Measurements from ENCODE around the gene OR52E8. TPM values are rescaled to one million over a fixed set of nuclear protein-coding genes. Genes with fewer than 3 reads are reported as not detected.

OR52E8 gene
- total RNA-seq, 1 donor from 2014 or later, result not detected

DNA sequence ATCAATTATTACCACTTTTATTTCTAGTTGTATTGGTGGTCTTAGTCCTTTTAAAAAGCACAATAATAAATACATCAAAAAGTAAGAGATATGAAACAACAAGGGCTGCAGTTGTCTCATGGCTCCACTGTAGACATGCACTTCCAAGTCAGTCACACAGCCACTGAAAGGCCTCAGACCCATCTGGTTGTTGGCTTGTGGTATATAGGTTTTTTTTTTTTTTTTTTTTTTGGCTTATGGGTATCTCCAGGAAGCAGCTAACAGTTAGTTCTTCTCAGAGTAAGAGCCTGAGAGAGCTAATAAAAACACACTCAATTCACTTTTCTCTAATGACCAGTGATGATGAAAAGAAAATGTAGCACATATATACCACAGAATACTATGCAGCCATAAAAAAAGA is 9.8 kb downstream of the OR52E8 start:
- DNase-seq (no peak), ATAC-seq (no peak)
- TF ChIP-seq, protein P1, sequence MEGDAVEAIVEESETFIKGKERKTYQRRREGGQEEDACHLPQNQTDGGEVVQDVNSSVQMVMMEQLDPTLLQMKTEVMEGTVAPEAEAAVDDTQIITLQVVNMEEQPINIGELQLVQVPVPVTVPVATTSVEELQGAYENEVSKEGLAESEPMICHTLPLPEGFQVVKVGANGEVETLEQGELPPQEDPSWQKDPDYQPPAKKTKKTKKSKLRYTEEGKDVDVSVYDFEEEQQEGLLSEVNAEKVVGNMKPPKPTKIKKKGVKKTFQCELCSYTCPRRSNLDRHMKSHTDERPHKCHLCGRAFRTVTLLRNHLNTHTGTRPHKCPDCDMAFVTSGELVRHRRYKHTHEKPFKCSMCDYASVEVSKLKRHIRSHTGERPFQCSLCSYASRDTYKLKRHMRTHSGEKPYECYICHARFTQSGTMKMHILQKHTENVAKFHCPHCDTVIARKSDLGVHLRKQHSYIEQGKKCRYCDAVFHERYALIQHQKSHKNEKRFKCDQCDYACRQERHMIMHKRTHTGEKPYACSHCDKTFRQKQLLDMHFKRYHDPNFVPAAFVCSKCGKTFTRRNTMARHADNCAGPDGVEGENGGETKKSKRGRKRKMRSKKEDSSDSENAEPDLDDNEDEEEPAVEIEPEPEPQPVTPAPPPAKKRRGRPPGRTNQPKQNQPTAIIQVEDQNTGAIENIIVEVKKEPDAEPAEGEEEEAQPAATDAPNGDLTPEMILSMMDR (IDR thresholded peaks at IDR 0.05), result no peak
- no peaks in the 10 kb centered on the region for H3K36me3 ChIP-seq
- H3K4me1 ChIP-seq, result no peaks in the 10 kb centered on the region
- no peaks in the 10 kb centered on the region for H3K9me3 ChIP-seq
- no peaks in the 10 kb centered on the region for H3K27me3 ChIP-seq (ENCODE audit: low read depth)
- intact Hi-C loops (cut with DNase I), result no loop called here
- no peak overlapping the region for H3K4me3 ChIP-seq
- no peak overlapping the region for H3K27ac ChIP-seq

DNA sequence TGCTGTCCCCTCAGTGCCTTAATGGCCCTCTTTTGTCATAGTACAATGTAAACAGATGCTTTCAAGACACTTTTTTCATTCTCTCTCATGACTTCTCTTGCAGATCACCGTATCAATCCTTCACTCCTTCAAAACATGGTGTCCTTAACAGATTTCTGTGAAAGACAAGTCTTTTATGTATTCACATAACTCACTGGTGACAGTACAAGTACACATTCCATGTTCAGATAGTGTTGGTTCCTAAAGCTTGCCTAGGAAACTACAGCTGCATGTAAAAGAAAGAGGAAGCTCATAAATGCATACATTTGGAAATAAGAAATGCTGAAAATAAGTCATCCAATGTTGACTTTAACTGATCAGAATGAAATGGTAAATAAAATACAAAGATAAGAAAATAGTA is 10.8 kb downstream of the OR52E8 start:
- no peak for DNase-seq
- Histone ChIP-seq H3K4me1 (no peaks in the 10 kb centered on the region), H3K36me3 (no peaks in the 10 kb centered on the region), H3K9me3 (no peaks in the 10 kb centered on the region), H3K4me3 (no peak overlapping the region), H3K27me3 (ENCODE audit: low read depth) (no peaks in the 10 kb centered on the region), H3K27ac (no peak overlapping the region)
- ATAC-seq, result no peak
- intact Hi-C loops (cut with DNase I), result no loop called here
- TF ChIP-seq, protein P1 (IDR thresholded peaks at IDR 0.05), result no peak

DNA sequence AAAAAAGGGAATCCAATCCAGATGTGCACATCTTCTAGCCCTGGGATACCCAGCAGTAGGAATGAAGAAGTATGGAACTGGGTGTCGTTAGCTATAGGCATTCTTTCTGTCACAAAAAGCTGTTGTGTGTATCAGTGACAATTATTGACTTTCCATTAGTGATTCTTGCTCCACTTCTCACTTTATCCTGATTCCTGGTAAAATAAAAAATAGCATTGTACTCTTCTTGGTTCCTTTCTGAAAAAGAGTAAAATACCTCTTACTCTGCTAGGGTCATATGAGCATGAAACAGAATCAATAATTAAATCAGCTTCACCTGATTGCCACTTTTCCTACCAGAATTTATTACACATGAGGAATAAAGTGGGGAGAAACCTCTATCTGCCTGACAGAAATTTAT is 15.7 kb downstream of the OR52E8 start, which contains the start of gene OR52E6:
Gene OR52E6, minus strand, starts transcription at position 101 of the 400 bp plus-strand sequence. Its CDS starts 0 bp downstream, at position 101.
- TF ChIP-seq, protein P1 (IDR thresholded peaks at IDR 0.05), result no peak
- intact Hi-C loops (cut with DNase I), result no loop called here
- DNase-seq (no peak), ATAC-seq (no peak)
- Histone ChIP-seq H3K36me3 (no peaks in the 10 kb centered on the region), H3K27me3 (ENCODE audit: low read depth) (no peaks in the 10 kb centered on the region), H3K4me3 (no peak within 1 kb of the TSS), H3K9me3 (no peaks in the 10 kb centered on the region), H3K27ac (no peak within 1 kb of the TSS), H3K4me1 (no peaks in the 10 kb centered on the region)

DNA sequence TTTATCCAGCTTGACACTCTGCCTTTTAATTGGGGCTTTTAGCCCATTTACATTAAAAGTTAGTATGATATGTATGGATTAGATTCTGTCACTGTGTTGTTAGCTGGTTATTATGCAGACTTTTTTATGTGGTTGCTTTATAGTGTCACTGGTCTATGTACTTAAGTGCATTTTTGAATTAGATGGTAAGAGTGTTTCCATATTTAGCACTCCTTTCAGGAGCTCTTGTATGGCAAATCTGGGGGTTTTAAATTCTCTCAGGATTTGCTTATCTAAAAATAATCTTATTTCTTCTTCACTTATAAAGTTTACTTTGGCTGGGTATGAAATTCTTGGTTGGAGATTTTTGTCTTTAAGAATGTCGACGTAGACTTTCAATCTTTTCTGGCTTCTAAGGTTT is 19.8 kb downstream of the OR52E8 start:
- no peaks in the 10 kb centered on the region for H3K36me3 ChIP-seq
- H3K4me3 ChIP-seq, result no peak overlapping the region
- no peaks in the 10 kb centered on the region for H3K27me3 ChIP-seq (ENCODE audit: low read depth)
- ATAC-seq (peak in 1 of 2 donors; percentile 68), DNase-seq (no peak)
- H3K27ac ChIP-seq, result no peak overlapping the region
- no peaks in the 10 kb centered on the region for H3K4me1 ChIP-seq
- H3K9me3 ChIP-seq, result no peaks in the 10 kb centered on the region
- intact Hi-C loops (cut with DNase I), result no loop called here
- TF ChIP-seq, protein P1 (IDR thresholded peaks at IDR 0.05), result no peak

DNA sequence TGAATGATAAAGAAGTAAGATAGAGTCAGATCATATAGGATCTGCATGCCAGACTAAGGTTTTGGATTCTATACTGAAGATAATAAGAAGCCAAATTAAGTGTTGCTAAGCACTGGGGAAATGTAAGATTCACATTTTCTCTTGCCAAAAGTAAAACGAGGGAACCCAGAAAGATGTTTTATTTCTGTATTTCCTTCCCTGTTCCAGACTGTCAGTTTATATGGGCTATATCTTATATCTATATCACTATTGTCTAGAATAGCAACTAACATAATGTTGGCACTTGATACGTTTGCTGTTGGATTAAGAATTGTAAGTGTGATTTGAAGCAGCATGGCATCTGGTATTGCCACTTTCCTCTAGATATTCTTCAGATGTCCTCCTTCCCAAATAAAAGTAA is 24.0 kb downstream of the OR52E8 start:
- no peak for ATAC-seq
- no peaks in the 10 kb centered on the region for H3K36me3 ChIP-seq
- H3K27me3 ChIP-seq (ENCODE audit: low read depth), result no peaks in the 10 kb centered on the region
- intact Hi-C loops (cut with DNase I), result no loop called here
- TF ChIP-seq, protein P1 (IDR thresholded peaks at IDR 0.05), result no peak
- no peak for DNase-seq
- H3K9me3 ChIP-seq, result no peaks in the 10 kb centered on the region
- H3K4me1 ChIP-seq, result no peaks in the 10 kb centered on the region
- no peak overlapping the region for H3K27ac ChIP-seq
- H3K4me3 ChIP-seq, result no peak overlapping the region

All from lower lobe of right lung (tissue), 2 donors.